ENCODE measurements around the gene ECPAS.
"Not testable (repeated sequence)": the region's sequence is repeated elsewhere in the genome, so short reads cannot be mapped to it uniquely, and the experiment has no call there.

Gene ECPAS

DNA sequence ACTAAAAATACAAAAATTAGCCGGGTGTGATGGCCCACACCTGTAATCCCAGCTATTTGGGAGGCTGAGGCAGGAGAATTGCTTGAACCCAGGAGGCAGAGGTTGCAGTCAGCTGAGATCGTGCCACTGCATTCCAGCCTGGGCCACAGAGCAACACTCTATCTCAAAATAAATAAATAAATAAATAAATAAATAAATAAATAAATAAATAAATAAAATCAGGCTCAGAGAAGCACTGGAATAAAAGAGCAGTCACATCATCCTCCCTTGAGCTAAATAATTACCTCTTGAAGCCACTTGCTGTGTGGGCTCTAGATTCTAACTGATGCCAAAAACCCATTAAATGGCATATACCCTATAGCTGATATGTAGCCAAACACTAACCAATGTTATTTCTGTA, 13.0 kb upstream of the ECPAS start:
- H3K4me3 Mint-ChIP-seq; H3K27me3 Mint-ChIP-seq; H3K36me3 Mint-ChIP-seq; H3K4me1 Mint-ChIP-seq (ENCODE audit: low read depth); H3K9me3 Mint-ChIP-seq (ENCODE audit: low read depth); H3K27ac Mint-ChIP-seq: not testable (repeated sequence)

DNA sequence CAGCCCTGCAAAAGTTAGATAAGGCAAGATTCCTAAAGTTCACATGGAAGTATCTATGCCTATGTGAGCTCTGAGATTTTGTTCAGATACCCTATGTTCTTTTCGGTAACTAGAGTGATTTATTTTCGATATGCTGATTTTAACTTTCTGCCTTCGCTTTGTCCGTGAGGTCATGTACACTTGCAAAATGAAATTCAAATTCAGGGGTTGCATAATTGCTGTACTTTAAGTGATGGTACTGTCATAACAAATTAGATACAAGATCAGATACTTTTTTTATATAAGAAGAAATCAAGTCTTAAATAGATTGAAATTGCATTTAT, 350 bp upstream of the ECPAS start:
- H3K27me3 Mint-ChIP-seq: no peaks in the 10 kb centered on the region
- H3K9me3 Mint-ChIP-seq (ENCODE audit: low read depth): no peaks in the 10 kb centered on the region
- H3K4me1 Mint-ChIP-seq (ENCODE audit: low read depth): peaks cover 29% of the 10 kb centered on the region
- H3K27ac Mint-ChIP-seq: peak overlapping the region; percentile 85
- H3K4me3 Mint-ChIP-seq: peak overlapping the region; percentile 88
- peaks cover 4% of the 10 kb centered on the region for H3K36me3 Mint-ChIP-seq

DNA sequence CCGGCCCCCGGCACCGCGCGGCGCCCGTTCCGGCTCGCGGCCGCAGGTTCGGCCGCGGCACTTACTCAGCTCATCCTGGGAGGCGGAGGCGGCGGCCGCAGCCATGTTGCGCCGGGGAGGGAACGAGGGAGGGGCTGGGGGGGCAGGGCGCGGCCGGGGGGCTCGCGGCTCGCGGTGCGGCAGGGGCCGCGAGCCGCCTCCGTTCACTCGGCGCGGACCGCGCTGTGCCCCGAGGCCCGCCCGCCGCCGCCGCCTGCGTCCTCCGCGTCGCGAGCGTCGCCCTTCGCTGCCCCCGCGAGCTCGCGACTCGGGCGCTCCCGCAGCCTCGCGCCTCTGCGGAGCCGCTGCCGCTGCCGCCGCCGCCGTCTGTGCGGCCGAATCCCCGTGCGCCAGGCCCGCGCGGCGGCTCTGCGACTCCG, 735 bp downstream of the ECPAS start:
- H3K27me3 Mint-ChIP-seq: no peaks in the 10 kb centered on the region
- H3K36me3 Mint-ChIP-seq: peaks cover 8% of the 10 kb centered on the region
- no peak overlapping the region for H3K27ac Mint-ChIP-seq
- no peaks in the 10 kb centered on the region for H3K9me3 Mint-ChIP-seq (ENCODE audit: low read depth)
- H3K4me3 Mint-ChIP-seq: no peak overlapping the region
- peaks cover 34% of the 10 kb centered on the region for H3K4me1 Mint-ChIP-seq (ENCODE audit: low read depth)

DNA sequence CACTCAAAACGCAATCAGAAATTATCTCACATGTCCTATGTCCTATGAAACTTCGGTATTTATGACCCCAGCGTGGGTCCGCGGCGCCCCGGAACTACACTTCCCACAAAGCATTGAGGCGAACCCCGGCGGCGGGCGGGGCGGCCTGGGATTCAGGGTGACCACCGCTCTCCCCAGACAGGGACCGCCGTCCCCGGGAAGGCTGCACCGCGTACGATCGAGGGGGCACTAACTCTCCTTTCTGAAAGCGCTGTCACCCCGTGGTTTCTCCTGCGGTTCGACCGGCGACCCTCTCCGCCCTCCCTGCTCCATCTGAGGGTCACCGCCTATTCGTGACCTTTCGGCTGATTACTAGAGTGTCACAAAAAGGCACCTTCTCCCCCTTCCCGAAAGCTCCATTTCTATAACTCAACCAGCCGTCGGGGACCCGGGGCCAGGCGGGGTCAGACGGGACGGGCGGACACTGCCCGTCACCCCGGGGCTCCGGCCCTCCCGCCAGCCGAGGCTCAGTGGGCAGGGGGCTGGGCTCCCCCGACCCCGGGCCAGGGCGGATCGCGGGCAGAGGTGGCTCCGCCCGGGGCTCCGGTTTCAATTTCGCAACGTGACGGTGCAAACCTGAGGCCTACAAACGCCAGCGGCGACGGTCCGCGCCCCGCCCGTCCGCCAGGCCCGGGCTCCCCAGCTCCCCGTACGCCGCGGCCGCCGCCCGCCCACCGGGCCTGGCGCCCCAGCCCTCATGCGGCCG, 1.3 kb downstream of the ECPAS start:
- H3K4me3 Mint-ChIP-seq: peak overlapping the region; percentile 91
- H3K27ac Mint-ChIP-seq: peak overlapping the region; percentile 88
- H3K27me3 Mint-ChIP-seq: no peaks in the 10 kb centered on the region
- peaks cover 34% of the 10 kb centered on the region for H3K4me1 Mint-ChIP-seq (ENCODE audit: low read depth)
- no peaks in the 10 kb centered on the region for H3K9me3 Mint-ChIP-seq (ENCODE audit: low read depth)
- H3K36me3 Mint-ChIP-seq: peaks cover 8% of the 10 kb centered on the region

DNA sequence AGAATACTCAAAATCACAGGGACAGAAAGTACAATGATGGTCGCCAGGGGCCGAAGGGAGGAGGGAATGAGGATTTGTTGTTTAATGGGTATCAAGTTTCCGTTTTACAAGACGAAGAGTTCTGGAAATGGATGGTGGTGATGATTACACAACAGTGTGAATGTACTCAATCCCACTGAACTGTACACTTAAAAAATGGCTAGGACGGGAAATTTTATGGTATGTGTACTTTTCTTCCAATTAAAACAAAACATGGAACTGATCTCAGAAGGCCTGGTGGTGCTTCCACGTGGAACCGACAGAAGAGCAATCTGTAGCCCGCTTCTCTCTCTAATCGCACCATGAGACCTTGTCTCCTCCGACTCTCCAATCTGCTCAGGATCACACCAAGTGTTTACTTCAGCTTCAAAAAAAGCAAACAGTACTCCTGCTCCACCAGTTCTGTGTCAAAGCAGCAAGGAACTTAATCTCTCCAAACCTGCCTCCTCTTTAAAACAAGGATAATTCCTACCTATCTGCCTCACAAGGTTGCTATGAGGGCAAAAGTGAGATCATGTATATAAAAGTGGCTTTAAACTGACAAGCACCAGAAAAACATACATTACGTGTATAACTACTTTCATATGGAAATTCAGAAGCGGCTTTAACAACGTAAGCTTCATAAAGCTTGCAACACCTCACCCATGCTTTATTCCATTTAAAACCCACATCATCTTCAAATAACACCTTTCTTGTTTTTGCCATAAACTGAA, 2.1 kb downstream of the ECPAS start:
- H3K9me3 Mint-ChIP-seq (ENCODE audit: low read depth): no peaks in the 10 kb centered on the region
- peaks cover 37% of the 10 kb centered on the region for H3K4me1 Mint-ChIP-seq (ENCODE audit: low read depth)
- H3K27me3 Mint-ChIP-seq: no peaks in the 10 kb centered on the region
- H3K4me3 Mint-ChIP-seq: peak overlapping the region; percentile 91
- H3K27ac Mint-ChIP-seq: peak overlapping the region; percentile 88
- peaks cover 8% of the 10 kb centered on the region for H3K36me3 Mint-ChIP-seq

DNA sequence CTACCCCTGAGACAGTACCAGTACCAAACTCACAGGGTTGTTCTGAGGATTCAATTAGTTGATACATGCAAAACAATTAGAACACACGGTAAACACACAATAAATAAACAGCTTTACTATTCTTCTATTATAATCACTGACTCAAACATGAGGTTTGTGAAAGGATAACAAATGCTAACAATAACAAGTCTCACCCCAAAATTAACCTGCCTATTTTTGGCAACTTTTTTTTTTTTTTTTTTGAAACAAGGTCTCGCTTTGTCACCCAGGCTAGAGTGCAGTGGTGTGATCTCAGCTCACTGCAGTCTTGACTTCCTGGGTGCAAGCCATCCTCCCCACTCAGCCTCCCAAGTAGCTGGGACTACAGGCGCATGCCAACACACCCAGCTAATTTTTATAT, 6.5 kb downstream of the ECPAS start:
- Mint-ChIP-seq H3K27ac (no peak overlapping the region), H3K9me3 (ENCODE audit: low read depth) (no peaks in the 10 kb centered on the region), H3K36me3 (peaks cover 12% of the 10 kb centered on the region), H3K27me3 (no peaks in the 10 kb centered on the region), H3K4me3 (no peak overlapping the region), H3K4me1 (ENCODE audit: low read depth) (peaks cover 48% of the 10 kb centered on the region)

DNA sequence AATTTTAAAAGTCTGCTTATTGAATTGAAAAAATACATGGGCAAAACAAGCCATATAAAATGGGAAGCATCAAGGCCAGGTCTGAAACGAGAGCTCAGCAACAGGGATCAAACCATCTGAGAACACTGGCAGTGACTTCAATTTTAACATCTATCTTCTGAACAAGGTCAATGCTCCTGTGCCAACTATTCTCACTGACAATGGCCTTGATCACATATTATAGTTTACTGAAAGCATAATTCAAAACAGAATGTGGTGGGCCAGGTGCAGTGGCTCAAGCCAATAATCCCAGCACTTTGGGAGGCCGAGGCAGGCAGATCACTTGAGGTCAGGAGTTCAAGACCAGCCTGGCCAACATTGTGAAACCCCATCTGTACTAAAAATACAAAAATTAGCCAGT, 9.0 kb downstream of the ECPAS start:
- peaks cover 10% of the 10 kb centered on the region for H3K36me3 Mint-ChIP-seq
- H3K27ac Mint-ChIP-seq: no peak overlapping the region
- no peaks in the 10 kb centered on the region for H3K9me3 Mint-ChIP-seq (ENCODE audit: low read depth)
- H3K27me3 Mint-ChIP-seq: no peaks in the 10 kb centered on the region
- H3K4me3 Mint-ChIP-seq: no peak overlapping the region
- H3K4me1 Mint-ChIP-seq (ENCODE audit: low read depth): peaks cover 41% of the 10 kb centered on the region

DNA sequence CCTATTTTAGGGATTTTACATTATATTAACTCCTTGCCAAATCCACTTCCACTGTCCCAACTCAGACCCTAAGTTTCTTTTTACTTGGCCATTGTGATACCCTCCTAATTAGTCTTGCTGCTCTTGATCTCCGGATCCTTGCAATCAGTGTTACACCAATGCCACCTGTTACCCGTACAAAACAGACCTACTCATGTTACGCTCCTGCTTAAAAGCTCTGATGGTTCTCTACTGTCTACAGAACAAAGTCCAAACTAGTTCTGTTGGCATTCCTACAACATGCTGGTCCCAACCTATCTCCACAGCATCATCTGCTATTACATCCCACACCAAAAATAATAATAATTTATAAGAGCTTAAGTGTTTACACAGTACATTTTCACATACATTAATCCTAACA, 9.8 kb downstream of the ECPAS start:
- Mint-ChIP-seq H3K4me1 (ENCODE audit: low read depth) (peaks cover 40% of the 10 kb centered on the region), H3K27me3 (no peaks in the 10 kb centered on the region), H3K9me3 (ENCODE audit: low read depth) (no peaks in the 10 kb centered on the region), H3K27ac (no peak overlapping the region), H3K4me3 (no peak overlapping the region), H3K36me3 (peaks cover 10% of the 10 kb centered on the region)

DNA sequence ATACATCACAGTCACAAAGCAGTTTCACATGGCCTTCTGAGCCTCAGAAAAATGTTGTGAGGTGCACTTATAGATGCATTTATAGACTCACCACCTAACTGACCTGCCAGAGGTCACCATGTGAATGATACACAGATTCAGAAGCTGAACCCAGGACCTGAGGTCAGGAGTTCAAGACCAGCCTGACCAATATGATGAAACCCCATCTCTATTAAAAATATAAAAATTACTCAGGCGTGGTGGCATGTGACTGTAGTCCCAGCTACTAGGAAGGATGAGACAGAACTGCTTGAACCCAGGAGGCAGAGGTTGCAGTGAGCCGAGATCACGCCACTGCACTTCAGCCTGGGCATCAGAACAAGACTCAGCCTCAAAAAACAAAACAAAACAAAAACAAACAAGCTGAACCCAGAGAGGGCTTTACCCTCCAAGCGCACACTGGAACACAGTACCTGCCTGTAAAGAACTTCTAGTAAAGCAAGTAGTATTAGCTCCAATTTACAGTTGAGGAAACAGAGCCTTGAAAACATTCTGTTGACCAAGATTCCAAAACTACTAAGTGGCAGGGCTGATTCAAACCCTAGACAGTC, 16.3 kb downstream of the ECPAS start:
- Mint-ChIP-seq H3K4me3 (no peak overlapping the region), H3K27me3 (no peaks in the 10 kb centered on the region), H3K36me3 (peaks cover 9% of the 10 kb centered on the region), H3K4me1 (ENCODE audit: low read depth) (peaks cover 34% of the 10 kb centered on the region), H3K9me3 (ENCODE audit: low read depth) (no peaks in the 10 kb centered on the region), H3K27ac (no peak overlapping the region)

DNA sequence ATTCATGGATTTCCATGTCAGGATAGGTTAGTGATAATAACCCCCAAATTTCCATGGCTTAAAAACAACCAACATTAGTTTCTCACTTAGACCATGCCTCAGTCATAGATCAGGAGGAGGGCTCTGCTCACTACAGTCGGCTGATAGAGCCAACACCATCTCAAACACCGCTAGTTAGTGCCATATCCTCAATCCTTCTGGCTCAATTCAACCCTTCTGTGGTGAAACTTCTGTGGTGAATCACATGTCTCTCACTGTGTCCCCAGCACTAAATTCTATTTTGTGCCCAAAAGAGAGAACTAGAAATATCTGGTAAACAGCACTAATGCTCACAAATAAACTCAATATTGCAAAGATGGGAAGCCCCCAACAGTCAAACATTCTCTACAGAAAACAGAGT, 21.1 kb downstream of the ECPAS start:
- Mint-ChIP-seq H3K9me3 (ENCODE audit: low read depth) (peaks cover 10% of the 10 kb centered on the region), H3K4me1 (ENCODE audit: low read depth) (peaks cover 45% of the 10 kb centered on the region), H3K27ac (no peak overlapping the region), H3K36me3 (peaks cover 15% of the 10 kb centered on the region), H3K27me3 (no peaks in the 10 kb centered on the region), H3K4me3 (no peak overlapping the region)

DNA sequence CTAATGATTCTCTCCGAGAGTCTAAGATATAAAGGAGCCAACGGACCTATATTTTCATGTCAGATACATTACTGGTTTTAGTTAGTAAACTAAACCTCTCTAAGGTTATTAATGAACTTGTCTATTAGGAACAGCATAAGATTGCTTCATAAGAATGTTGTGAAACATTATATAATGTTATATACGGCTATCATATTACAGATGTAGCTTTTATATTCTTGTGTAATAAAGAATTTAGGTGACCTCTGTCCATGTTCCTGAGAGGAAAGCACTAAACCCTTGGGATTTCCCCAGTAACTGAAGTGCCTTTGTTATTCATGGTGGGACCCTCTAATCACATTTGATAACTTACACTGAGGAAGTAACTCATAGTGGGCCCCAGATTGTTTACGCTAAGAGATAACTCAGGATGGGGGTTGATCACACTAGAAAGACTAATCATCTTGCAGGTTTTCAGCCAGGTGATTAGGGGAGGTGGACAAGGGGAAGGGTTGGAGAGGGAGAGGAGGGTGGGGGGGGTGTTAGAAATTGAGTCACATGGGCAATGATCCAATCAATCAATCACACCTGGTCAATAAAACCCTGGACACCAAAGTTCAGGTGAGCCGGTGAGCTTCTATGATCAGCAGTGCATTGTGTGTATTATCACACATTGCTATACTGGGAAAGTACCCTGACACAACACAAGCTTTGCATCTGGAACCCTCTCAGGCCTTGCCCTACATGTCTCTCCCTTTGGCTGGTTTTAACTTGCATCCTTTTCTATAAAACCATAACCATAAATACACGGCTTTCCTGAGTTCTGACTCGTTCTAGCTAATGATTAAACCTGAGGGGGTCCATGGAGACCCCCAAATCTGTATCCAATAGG, 25.8 kb downstream of the ECPAS start:
- Mint-ChIP-seq H3K36me3 (peaks cover 9% of the 10 kb centered on the region), H3K27me3 (no peaks in the 10 kb centered on the region), H3K9me3 (ENCODE audit: low read depth) (peaks cover 10% of the 10 kb centered on the region), H3K27ac (no peak overlapping the region), H3K4me1 (ENCODE audit: low read depth) (peaks cover 54% of the 10 kb centered on the region), H3K4me3 (no peak overlapping the region)

DNA sequence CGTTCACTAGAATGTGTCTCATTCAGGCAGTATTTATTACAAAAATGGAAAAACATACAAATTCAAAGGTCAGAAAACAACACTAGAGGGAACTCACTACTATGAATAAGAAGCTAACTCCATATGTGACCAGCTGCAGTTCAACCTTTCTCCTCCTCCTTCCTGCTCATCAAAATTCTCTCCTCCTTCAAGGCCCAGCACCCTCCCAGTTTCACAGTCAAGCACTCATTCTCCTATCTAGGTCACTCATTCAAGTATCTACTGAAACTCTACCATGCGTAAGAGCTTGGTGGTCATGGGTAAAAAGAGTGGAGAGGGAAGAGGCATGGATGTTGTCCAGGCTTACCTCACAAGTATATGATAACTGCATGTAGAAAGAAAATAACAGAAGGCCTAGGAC, 27.7 kb downstream of the ECPAS start:
- peaks cover 47% of the 10 kb centered on the region for H3K4me1 Mint-ChIP-seq (ENCODE audit: low read depth)
- peaks cover 1% of the 10 kb centered on the region for H3K36me3 Mint-ChIP-seq
- H3K27me3 Mint-ChIP-seq: no peaks in the 10 kb centered on the region
- no peak overlapping the region for H3K4me3 Mint-ChIP-seq
- no peak overlapping the region for H3K27ac Mint-ChIP-seq
- peaks cover 2% of the 10 kb centered on the region for H3K9me3 Mint-ChIP-seq (ENCODE audit: low read depth)

DNA sequence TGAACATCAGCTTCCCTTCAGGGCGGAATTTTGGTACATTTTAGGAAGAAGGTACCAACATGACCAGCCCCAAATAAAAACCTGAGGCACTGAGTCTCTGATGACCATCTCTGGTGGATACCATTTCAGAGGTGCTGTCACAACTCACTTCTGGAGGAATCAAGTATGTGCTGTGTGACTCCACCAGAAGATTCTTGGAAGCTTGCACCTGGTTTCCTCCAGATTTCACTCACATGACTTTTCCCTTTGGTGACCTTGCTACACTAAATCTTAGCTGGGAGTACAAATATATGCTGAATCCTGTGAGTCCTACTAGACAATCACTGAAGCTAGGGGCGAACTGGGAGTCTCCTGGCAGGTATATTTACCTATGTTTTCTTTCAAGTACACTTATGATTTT, 28.5 kb downstream of the ECPAS start:
- no peak overlapping the region for H3K4me3 Mint-ChIP-seq
- H3K27ac Mint-ChIP-seq: no peak overlapping the region
- H3K4me1 Mint-ChIP-seq (ENCODE audit: low read depth): peaks cover 45% of the 10 kb centered on the region
- peaks cover 2% of the 10 kb centered on the region for H3K36me3 Mint-ChIP-seq
- H3K27me3 Mint-ChIP-seq: no peaks in the 10 kb centered on the region
- H3K9me3 Mint-ChIP-seq (ENCODE audit: low read depth): no peaks in the 10 kb centered on the region

DNA sequence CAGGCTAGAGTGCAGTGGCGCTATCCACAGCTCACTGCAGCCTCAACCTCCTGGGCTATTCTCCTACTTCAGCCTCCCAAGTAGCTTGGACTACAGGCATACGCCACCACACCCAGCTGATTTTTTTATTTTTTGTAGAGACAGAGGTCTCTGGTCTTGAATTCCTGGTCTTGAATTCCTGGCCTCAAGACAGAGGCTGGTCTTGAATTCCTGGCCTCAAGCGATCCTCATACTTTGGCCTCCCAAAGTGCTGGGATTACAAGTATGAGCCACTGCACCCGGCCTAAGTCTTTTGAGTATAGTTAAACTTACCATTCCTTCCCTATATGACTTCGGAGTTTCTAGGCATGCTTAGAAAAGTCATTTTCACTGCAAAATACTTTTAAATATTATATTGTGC, 29.4 kb downstream of the ECPAS start:
- H3K9me3 Mint-ChIP-seq (ENCODE audit: low read depth): no peaks in the 10 kb centered on the region
- peaks cover 8% of the 10 kb centered on the region for H3K36me3 Mint-ChIP-seq
- no peaks in the 10 kb centered on the region for H3K27me3 Mint-ChIP-seq
- H3K4me3 Mint-ChIP-seq: no peak overlapping the region
- peaks cover 41% of the 10 kb centered on the region for H3K4me1 Mint-ChIP-seq (ENCODE audit: low read depth)
- H3K27ac Mint-ChIP-seq: no peak overlapping the region

DNA sequence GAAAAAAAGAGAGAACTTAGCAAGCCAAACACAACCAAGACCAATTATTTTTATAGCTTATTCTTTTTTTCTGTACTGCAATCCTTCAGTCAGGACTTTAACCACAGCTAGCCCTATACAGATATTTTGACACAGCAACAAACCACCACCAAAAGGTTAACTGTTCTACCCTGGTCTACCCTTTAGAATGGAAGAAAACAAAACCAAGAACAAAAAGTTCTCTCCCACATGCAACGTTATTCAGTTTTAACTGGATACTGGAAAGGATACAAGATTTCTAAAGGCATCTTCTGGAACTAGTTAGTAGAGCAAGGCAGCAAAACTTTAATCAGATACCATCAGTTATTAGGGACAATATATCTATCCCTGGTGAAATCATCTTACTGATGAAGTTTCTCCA, 32.6 kb downstream of the ECPAS start:
- peaks cover 13% of the 10 kb centered on the region for H3K36me3 Mint-ChIP-seq
- no peak overlapping the region for H3K27ac Mint-ChIP-seq
- H3K27me3 Mint-ChIP-seq: no peaks in the 10 kb centered on the region
- no peak overlapping the region for H3K4me3 Mint-ChIP-seq
- no peaks in the 10 kb centered on the region for H3K9me3 Mint-ChIP-seq (ENCODE audit: low read depth)
- H3K4me1 Mint-ChIP-seq (ENCODE audit: low read depth): peaks cover 16% of the 10 kb centered on the region
